Measurements from ENCODE around the gene PKNOX1.
"Not testable (repeated sequence)": the region's sequence is repeated elsewhere in the genome, so short reads cannot be mapped to it uniquely, and the experiment has no call there.

DNA sequence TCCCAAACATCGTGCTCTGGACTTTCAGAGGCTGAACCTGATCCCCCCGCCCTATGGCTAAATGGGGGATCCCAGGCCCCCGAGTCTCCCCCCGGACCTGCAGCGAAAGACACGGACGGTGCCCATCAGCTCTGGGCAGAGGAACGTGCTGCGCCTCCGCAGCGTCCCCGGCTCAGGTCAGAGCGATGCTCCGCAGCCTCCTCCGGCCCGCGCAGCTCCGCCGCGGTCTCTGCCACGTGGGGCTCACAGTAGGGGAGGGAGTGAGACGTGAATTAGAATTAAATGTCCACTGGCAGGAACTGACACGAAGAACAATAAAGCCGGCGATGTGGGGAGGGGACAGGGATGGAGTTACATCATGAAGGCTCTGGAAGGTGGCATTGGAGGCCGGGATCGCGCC is 102.3 kb downstream of the PKNOX1 start:
- TF ChIP-seq, protein P1, sequence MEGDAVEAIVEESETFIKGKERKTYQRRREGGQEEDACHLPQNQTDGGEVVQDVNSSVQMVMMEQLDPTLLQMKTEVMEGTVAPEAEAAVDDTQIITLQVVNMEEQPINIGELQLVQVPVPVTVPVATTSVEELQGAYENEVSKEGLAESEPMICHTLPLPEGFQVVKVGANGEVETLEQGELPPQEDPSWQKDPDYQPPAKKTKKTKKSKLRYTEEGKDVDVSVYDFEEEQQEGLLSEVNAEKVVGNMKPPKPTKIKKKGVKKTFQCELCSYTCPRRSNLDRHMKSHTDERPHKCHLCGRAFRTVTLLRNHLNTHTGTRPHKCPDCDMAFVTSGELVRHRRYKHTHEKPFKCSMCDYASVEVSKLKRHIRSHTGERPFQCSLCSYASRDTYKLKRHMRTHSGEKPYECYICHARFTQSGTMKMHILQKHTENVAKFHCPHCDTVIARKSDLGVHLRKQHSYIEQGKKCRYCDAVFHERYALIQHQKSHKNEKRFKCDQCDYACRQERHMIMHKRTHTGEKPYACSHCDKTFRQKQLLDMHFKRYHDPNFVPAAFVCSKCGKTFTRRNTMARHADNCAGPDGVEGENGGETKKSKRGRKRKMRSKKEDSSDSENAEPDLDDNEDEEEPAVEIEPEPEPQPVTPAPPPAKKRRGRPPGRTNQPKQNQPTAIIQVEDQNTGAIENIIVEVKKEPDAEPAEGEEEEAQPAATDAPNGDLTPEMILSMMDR (conservative IDR thresholded peaks at IDR 0.05), result not testable (repeated sequence)
- not testable (repeated sequence) for TF ChIP-seq ZFX (IDR thresholded peaks at IDR 0.05)
